Activated CD4-positive, alpha-beta T cell treated with anti-CD3 and anti-CD28 coated beads, Interleukin-2, amount 10 ng/mL, durations not matched to agents 24 days and 14 days (primary cell): ENCODE results near the gene RAB3C. TPM values are rescaled to one million over a fixed set of nuclear protein-coding genes. Genes with fewer than 3 reads are reported as not detected.

Source experiments
- DNase-seq: peaks from one replicate; pipeline ENCODE4 v3.0.0; 2022
- H3K27ac Mint-ChIP-seq: one replicate; pipeline ENCODE4 v1.8.0; 2022; ENCODE audit warnings: mild to moderate bottlenecking, mixed read lengths
- H3K27me3 Mint-ChIP-seq: one replicate; pipeline ENCODE4 v1.8.0; 2022; ENCODE audit warnings: mixed read lengths
- H3K36me3 Mint-ChIP-seq: one replicate; pipeline ENCODE4 v1.8.0; 2022; ENCODE audit warnings: low read depth, mild to moderate bottlenecking, mixed read lengths
- H3K4me1 Mint-ChIP-seq: one replicate; pipeline ENCODE4 v1.8.0; 2021; ENCODE audit warnings: mixed read lengths
- H3K4me3 Mint-ChIP-seq: one replicate; pipeline ENCODE4 v1.8.0; 2022; ENCODE audit warnings: mild to moderate bottlenecking, moderate library complexity, mixed read lengths
- H3K9me3 Mint-ChIP-seq: one replicate; pipeline ENCODE4 v1.8.0; 2021; ENCODE audit warnings: mixed read lengths
- intact Hi-C: fragments of 100-400 bp; cut with micrococcal nuclease; formaldehyde crosslinking; loops from one replicate; pipeline ENCODE4 v1.15.1; 2023
- total RNA-seq: library from RNA; stranded (reverse); gene quantifications from 2 replicates; pipeline ENCODE4 v1.2.3, GENCODE V29; 2022

The RAB3C gene
- total RNA-seq, 1 donor from 2014 or later: not detected

- no peak overlapping the region for H3K27ac Mint-ChIP-seq
- peaks cover 11% of the 10 kb centered on the region for H3K27me3 Mint-ChIP-seq
- H3K9me3 Mint-ChIP-seq: no peaks in the 10 kb centered on the region
- H3K4me3 Mint-ChIP-seq: no peak overlapping the region
- intact Hi-C loops: no loop called here
- no peaks in the 10 kb centered on the region for H3K36me3 Mint-ChIP-seq
- no peak for DNase-seq
- no peaks in the 10 kb centered on the region for H3K4me1 Mint-ChIP-seq
These were observed 253.5 kb downstream of the RAB3C start for GRCh38 chr5:58836351-58836750.

GRCh38 chr5:58838729-58839128 lies 255.9 kb downstream of the RAB3C start:
- intact Hi-C loops: no loop called here
- no peak for DNase-seq
- Mint-ChIP-seq H3K4me1 (no peaks in the 10 kb centered on the region), H3K9me3 (no peaks in the 10 kb centered on the region), H3K4me3 (no peak overlapping the region), H3K27ac (no peak overlapping the region), H3K27me3 (peaks cover 11% of the 10 kb centered on the region), H3K36me3 (no peaks in the 10 kb centered on the region)

GRCh38 chr5:58842852-58843251 lies 260.0 kb downstream of the RAB3C start:
- Mint-ChIP-seq H3K27ac (no peak overlapping the region), H3K9me3 (no peaks in the 10 kb centered on the region), H3K4me3 (no peak overlapping the region), H3K36me3 (no peaks in the 10 kb centered on the region), H3K27me3 (peaks cover 5% of the 10 kb centered on the region), H3K4me1 (no peaks in the 10 kb centered on the region)
- no peak for DNase-seq
- intact Hi-C loops: no loop called here

- no peak for DNase-seq
- H3K9me3 Mint-ChIP-seq: no peaks in the 10 kb centered on the region
- H3K4me3 Mint-ChIP-seq: no peak overlapping the region
- intact Hi-C loops: no loop called here
- peaks cover 5% of the 10 kb centered on the region for H3K27me3 Mint-ChIP-seq
- H3K36me3 Mint-ChIP-seq: no peaks in the 10 kb centered on the region
- no peak overlapping the region for H3K27ac Mint-ChIP-seq
- H3K4me1 Mint-ChIP-seq: no peaks in the 10 kb centered on the region
These were observed 261.5 kb downstream of the RAB3C start for GRCh38 chr5:58844395-58844794.

- H3K27ac Mint-ChIP-seq: no peak overlapping the region
- intact Hi-C loops: no loop called here
- DNase-seq: no peak
- H3K9me3 Mint-ChIP-seq: no peaks in the 10 kb centered on the region
- H3K4me1 Mint-ChIP-seq: no peaks in the 10 kb centered on the region
- no peak overlapping the region for H3K4me3 Mint-ChIP-seq
- no peaks in the 10 kb centered on the region for H3K36me3 Mint-ChIP-seq
- H3K27me3 Mint-ChIP-seq: peaks cover 11% of the 10 kb centered on the region
These were observed 264.2 kb downstream of the RAB3C start for GRCh38 chr5:58847041-58847440.

- peaks cover 14% of the 10 kb centered on the region for H3K27me3 Mint-ChIP-seq
- no peaks in the 10 kb centered on the region for H3K9me3 Mint-ChIP-seq
- H3K4me1 Mint-ChIP-seq: no peaks in the 10 kb centered on the region
- no peaks in the 10 kb centered on the region for H3K36me3 Mint-ChIP-seq
- no peak overlapping the region for H3K4me3 Mint-ChIP-seq
- H3K27ac Mint-ChIP-seq: no peak overlapping the region
- DNase-seq: no peak
- intact Hi-C loops: no loop called here
These were observed 266.3 kb downstream of the RAB3C start for GRCh38 chr5:58849223-58849622.

GRCh38 chr5:58849921-58850667 lies 267.2 kb downstream of the RAB3C start:
- H3K4me1 Mint-ChIP-seq: no peaks in the 10 kb centered on the region
- peaks cover 11% of the 10 kb centered on the region for H3K27me3 Mint-ChIP-seq
- H3K9me3 Mint-ChIP-seq: no peaks in the 10 kb centered on the region
- no peak for DNase-seq
- intact Hi-C loops: loop anchor here (2.0 to 5.0 kb wide), 3 partner anchors 351 to 1551 kb away; no protein-coding TSS in a partner anchor
- H3K36me3 Mint-ChIP-seq: no peaks in the 10 kb centered on the region
- H3K4me3 Mint-ChIP-seq: no peak overlapping the region
- no peak overlapping the region for H3K27ac Mint-ChIP-seq

GRCh38 chr5:58851153-58851552 lies 268.3 kb downstream of the RAB3C start:
- no peaks in the 10 kb centered on the region for H3K4me1 Mint-ChIP-seq
- DNase-seq: no peak
- H3K9me3 Mint-ChIP-seq: no peaks in the 10 kb centered on the region
- H3K27me3 Mint-ChIP-seq: peaks cover 15% of the 10 kb centered on the region
- H3K36me3 Mint-ChIP-seq: no peaks in the 10 kb centered on the region
- H3K27ac Mint-ChIP-seq: no peak overlapping the region
- intact Hi-C loops: loop anchor here (2.0 to 5.0 kb wide), 3 partner anchors 352 to 1552 kb away; no protein-coding TSS in a partner anchor
- no peak overlapping the region for H3K4me3 Mint-ChIP-seq

GRCh38 chr5:58851571-58851970 lies 268.7 kb downstream of the RAB3C start:
- Mint-ChIP-seq H3K9me3 (no peaks in the 10 kb centered on the region), H3K4me3 (no peak overlapping the region), H3K27ac (no peak overlapping the region), H3K4me1 (no peaks in the 10 kb centered on the region), H3K36me3 (no peaks in the 10 kb centered on the region), H3K27me3 (peaks cover 18% of the 10 kb centered on the region)
- intact Hi-C loops: loop anchor here (2.0 to 5.0 kb wide), 3 partner anchors 353 to 1553 kb away; no protein-coding TSS in a partner anchor
- no peak for DNase-seq

GRCh38 chr5:58852566-58852965 lies 269.7 kb downstream of the RAB3C start:
- intact Hi-C loops: loop anchor here (5.0 kb wide), 1 partner anchor 375 kb away; no protein-coding TSS in a partner anchor
- no peak overlapping the region for H3K4me3 Mint-ChIP-seq
- no peaks in the 10 kb centered on the region for H3K36me3 Mint-ChIP-seq
- no peaks in the 10 kb centered on the region for H3K9me3 Mint-ChIP-seq
- H3K4me1 Mint-ChIP-seq: no peaks in the 10 kb centered on the region
- no peak for DNase-seq
- no peak overlapping the region for H3K27ac Mint-ChIP-seq
- H3K27me3 Mint-ChIP-seq: peaks cover 18% of the 10 kb centered on the region

GRCh38 chr5:58854441-58854840 lies 271.6 kb downstream of the RAB3C start:
- H3K27me3 Mint-ChIP-seq: peaks cover 26% of the 10 kb centered on the region
- no peaks in the 10 kb centered on the region for H3K36me3 Mint-ChIP-seq
- H3K4me1 Mint-ChIP-seq: no peaks in the 10 kb centered on the region
- intact Hi-C loops: loop anchor here (5.0 kb wide), 1 partner anchor 377 kb away; no protein-coding TSS in a partner anchor
- H3K9me3 Mint-ChIP-seq: no peaks in the 10 kb centered on the region
- no peak overlapping the region for H3K4me3 Mint-ChIP-seq
- no peak for DNase-seq
- no peak overlapping the region for H3K27ac Mint-ChIP-seq

- DNase-seq: no peak
- intact Hi-C loops: no loop called here
- Mint-ChIP-seq H3K9me3 (no peaks in the 10 kb centered on the region), H3K4me3 (no peak overlapping the region), H3K4me1 (no peaks in the 10 kb centered on the region), H3K36me3 (no peaks in the 10 kb centered on the region), H3K27me3 (peaks cover 27% of the 10 kb centered on the region), H3K27ac (no peak overlapping the region)
These were observed 273.2 kb downstream of the RAB3C start for GRCh38 chr5:58855851-58856739.

- no peak for DNase-seq
- H3K27ac Mint-ChIP-seq: no peak overlapping the region
- H3K27me3 Mint-ChIP-seq: peaks cover 25% of the 10 kb centered on the region
- H3K9me3 Mint-ChIP-seq: no peaks in the 10 kb centered on the region
- intact Hi-C loops: no loop called here
- H3K36me3 Mint-ChIP-seq: no peaks in the 10 kb centered on the region
- H3K4me1 Mint-ChIP-seq: no peaks in the 10 kb centered on the region
- H3K4me3 Mint-ChIP-seq: no peak overlapping the region
These were observed 274.7 kb downstream of the RAB3C start for GRCh38 chr5:58857609-58858008.

- DNase-seq: no peak
- no peak overlapping the region for H3K4me3 Mint-ChIP-seq
- H3K9me3 Mint-ChIP-seq: no peaks in the 10 kb centered on the region
- intact Hi-C loops: no loop called here
- H3K27me3 Mint-ChIP-seq: peaks cover 30% of the 10 kb centered on the region
- H3K36me3 Mint-ChIP-seq: no peaks in the 10 kb centered on the region
- no peak overlapping the region for H3K27ac Mint-ChIP-seq
- no peaks in the 10 kb centered on the region for H3K4me1 Mint-ChIP-seq
These were observed 277.8 kb downstream of the RAB3C start for GRCh38 chr5:58860680-58861079.
